ENCODE results near the gene TAPBPL. TPM values are rescaled to one million over a fixed set of nuclear protein-coding genes. Genes with fewer than 3 reads are reported as not detected.
A peak's percentile ranks its signal among the peaks of the same experiment; 100 is the strongest.
"Not testable (repeated sequence)": the region's sequence is repeated elsewhere in the genome, so short reads cannot be mapped to it uniquely, and the experiment has no call there.

TAPBPL gene
- total RNA-seq, 1 donor from 2014 or later: 16.4 TPM

GRCh38 chr12:6494968-6495367 lies 43.1 kb downstream of the TAPBPL start:
- Histone ChIP-seq H3K4me3 (peak overlapping the region; percentile 98), H3K4me1 (peaks cover 37% of the 10 kb centered on the region), H3K9me3 (replicated peaks) (no peaks in the 10 kb centered on the region), H3K36me3 (peaks cover 41% of the 10 kb centered on the region), H3K27ac (replicated peaks) (no peak overlapping the region), H3K27me3 (ENCODE audit: low read depth) (no peaks in the 10 kb centered on the region)
- intact Hi-C loops (cut with micrococcal nuclease): no loop called here
- no peak for DNase-seq
- no peak for TF ChIP-seq CTCF (IDR thresholded peaks at IDR 0.05; ENCODE audit: borderline replicate concordance)

- H3K4me3 ChIP-seq; DNase-seq; H3K27me3 ChIP-seq (ENCODE audit: low read depth); intact Hi-C loops (cut with micrococcal nuclease); H3K9me3 ChIP-seq (replicated peaks); H3K27ac ChIP-seq (replicated peaks): not testable (repeated sequence)
- peaks cover 32% of the 10 kb centered on the region for H3K4me1 ChIP-seq
- peaks cover 30% of the 10 kb centered on the region for H3K36me3 ChIP-seq
Observed at GRCh38 chr12:6497291-6497690, 45.4 kb downstream of the TAPBPL start.

GRCh38 chr12:6500466-6500865 lies 48.6 kb downstream of the TAPBPL start:
- no peak for DNase-seq
- Histone ChIP-seq H3K4me1 (peaks cover 3% of the 10 kb centered on the region), H3K27me3 (ENCODE audit: low read depth) (no peaks in the 10 kb centered on the region), H3K4me3 (no peak overlapping the region), H3K9me3 (replicated peaks) (no peaks in the 10 kb centered on the region), H3K36me3 (peaks cover 36% of the 10 kb centered on the region), H3K27ac (replicated peaks) (no peak overlapping the region)
- intact Hi-C loops (cut with micrococcal nuclease): no loop called here
- no peak for TF ChIP-seq CTCF (IDR thresholded peaks at IDR 0.05; ENCODE audit: borderline replicate concordance)

- Histone ChIP-seq H3K27ac (replicated peaks) (no peak overlapping the region), H3K4me1 (no peaks in the 10 kb centered on the region), H3K27me3 (ENCODE audit: low read depth) (no peaks in the 10 kb centered on the region), H3K9me3 (replicated peaks) (no peaks in the 10 kb centered on the region), H3K36me3 (peaks cover 36% of the 10 kb centered on the region), H3K4me3 (no peak overlapping the region)
- DNase-seq: no peak
- TF ChIP-seq CTCF (IDR thresholded peaks at IDR 0.05; ENCODE audit: borderline replicate concordance): no peak
- intact Hi-C loops (cut with micrococcal nuclease): no loop called here
Observed at GRCh38 chr12:6507102-6507998, 55.5 kb downstream of the TAPBPL start.

GRCh38 chr12:6508087-6508486 lies 56.2 kb downstream of the TAPBPL start:
- Histone ChIP-seq H3K36me3 (peaks cover 43% of the 10 kb centered on the region), H3K27ac (replicated peaks) (no peak overlapping the region), H3K4me3 (no peak overlapping the region), H3K4me1 (no peaks in the 10 kb centered on the region), H3K27me3 (ENCODE audit: low read depth) (no peaks in the 10 kb centered on the region), H3K9me3 (replicated peaks) (no peaks in the 10 kb centered on the region)
- DNase-seq: no peak
- no peak for TF ChIP-seq CTCF (IDR thresholded peaks at IDR 0.05; ENCODE audit: borderline replicate concordance)
- intact Hi-C loops (cut with micrococcal nuclease): no loop called here

Other genes with a start within 250 kb of the TAPBPL start
- 0.08 TPM for gene PLEKHG6, start 141.4 kb upstream of the TAPBPL start, total RNA-seq
- gene TNFRSF1A, start 110.0 kb upstream of the TAPBPL start, total RNA-seq: 45.6 TPM
- 0.22 TPM for gene SCNN1A, start 76.5 kb upstream of the TAPBPL start, total RNA-seq
- gene LTBR, start 67.9 kb upstream of the TAPBPL start, total RNA-seq: 23.5 TPM
- 0.16 TPM for gene CD27, start 7.1 kb upstream of the TAPBPL start, total RNA-seq
- gene VAMP1, start 18.6 kb downstream of the TAPBPL start, total RNA-seq: 4.2 TPM
- gene MRPL51, start 41.2 kb downstream of the TAPBPL start, total RNA-seq: 235 TPM
- 9.2 TPM for gene NCAPD2, start 42.1 kb downstream of the TAPBPL start, total RNA-seq
- 4,161 TPM for gene GAPDH, start 82.5 kb downstream of the TAPBPL start, total RNA-seq
- 14.4 TPM for gene IFFO1, start 104.0 kb downstream of the TAPBPL start, total RNA-seq
- 15.3 TPM for gene NOP2, start 116.2 kb downstream of the TAPBPL start, total RNA-seq
- 151 TPM for gene CHD4, start 155.3 kb downstream of the TAPBPL start, total RNA-seq
- gene LPAR5, start 183.9 kb downstream of the TAPBPL start, total RNA-seq: 7.0 TPM
- 1.4 TPM for gene ACRBP, start 195.4 kb downstream of the TAPBPL start, total RNA-seq
- gene ING4, start 211.1 kb downstream of the TAPBPL start, total RNA-seq: 23.2 TPM
- 26.5 TPM for gene ZNF384, start 237.3 kb downstream of the TAPBPL start, total RNA-seq
- gene PIANP, start 248.8 kb downstream of the TAPBPL start, total RNA-seq: 0.41 TPM